ENCODE results near the gene PDE7B. TPM values are rescaled to one million over a fixed set of nuclear protein-coding genes. Genes with fewer than 3 reads are reported as not detected.

Gene PDE7B
- total and polyA plus RNA-seq, 2 of the 13 experiments (the other 11 are each of a cell fraction or from before 2014, with no cell fraction given) = not detected

GRCh38 chr6:136016228-136017225 lies 165.0 kb downstream of the PDE7B start:
- Histone ChIP-seq H4K20me1 (ENCODE audit: insufficient read depth, low read length) (no peaks in the 10 kb centered on the region), H3K27me3 (ENCODE audit: control insufficient read depth in 1 of 2, insufficient read depth in 2 of 2, low read length in 2 of 2) (no peaks in the 10 kb centered on the region), H3K79me2 (ENCODE audit: insufficient read depth, low read length) (no peaks in the 10 kb centered on the region), H3K27ac (ENCODE audit: extremely low read length, insufficient read depth, low read length) (no peak overlapping the region), H2AFZ (ENCODE audit: low read length) (no peak overlapping the region), H3K36me3 (replicated peaks in 1 of 2; ENCODE audit: control insufficient read depth in 1 of 2, insufficient read depth in 2 of 2, low read length in 2 of 2) (no peaks in the 10 kb centered on the region), H3K4me3 (replicated peaks in 1 of 3; ENCODE audit: insufficient read depth in 1 of 3, low read depth in 2 of 3, low read length in 3 of 3) (no peak overlapping the region), H3K4me2 (ENCODE audit: low read depth, low read length) (no peak overlapping the region), H3K9ac (ENCODE audit: insufficient read depth, low read depth, low read length) (no peak overlapping the region), H3K4me1 (ENCODE audit: insufficient read depth, low read length) (no peaks in the 10 kb centered on the region), H3K9me3 (ENCODE audit: low read length) (no peaks in the 10 kb centered on the region)
- in situ Hi-C loops (cut with HindIII; ENCODE audit: extremely low pct_ligation_motif_present, low pct_unique_long_range_greater_than_20kb) = no loop called here
- POLR2A ChIA-PET = no interaction called here
- ATAC-seq (no peak), DNase-seq (ENCODE audit: low spot score) (no peak), FAIRE-seq (no peak)
- CTCF ChIA-PET (ENCODE audit: low intra/inter-chr PET ratio, low total read pairs) = no interaction called here
- WGBS (ENCODE audit: low lambda C conversion rate) = 37% methylated on average over 9 of the region's 9 CpGs
- TF ChIP-seq RARG (CRISPR knock-in tag; IDR thresholded peaks at IDR 0.05; ENCODE audit: low read depth) = no peak
- no peak for TF ChIP-seq PHF8 (CRISPR knock-in tag; IDR thresholded peaks at IDR 0.05)
- TF ChIP-seq FUBP1 (CRISPR knock-in tag; IDR thresholded peaks at IDR 0.05; ENCODE audit: borderline replicate concordance) = no peak
- TF ChIP-seq FOXC1 (CRISPR knock-in tag; IDR thresholded peaks at IDR 0.05; ENCODE audit: borderline replicate concordance) = no peak
- no peak for TF ChIP-seq ZNF224 (CRISPR knock-in tag; IDR thresholded peaks at IDR 0.05)
- no peak for TF ChIP-seq ZNF441 (CRISPR knock-in tag; IDR thresholded peaks at IDR 0.05; ENCODE audit: borderline replicate concordance)
- no peak for TF ChIP-seq MTF2 (CRISPR knock-in tag; IDR thresholded peaks at IDR 0.05; ENCODE audit: borderline replicate concordance)
- no peak for TF ChIP-seq CREBL2 (CRISPR knock-in tag; IDR thresholded peaks at IDR 0.05; ENCODE audit: borderline replicate concordance)
- BruUV-seq (replicated peaks) = no TSS peak
- intact Hi-C loops (cut with micrococcal nuclease; ENCODE audit: unreplicated experiment) = no loop called here
